GM18499 (cell line): ENCODE results near the gene OR4F3.
"Not testable (repeated sequence)": the region's sequence is repeated elsewhere in the genome, so short reads cannot be mapped to it uniquely, and the experiment has no call there.

Experiments used
- ATAC-seq: cut with Tn5 transposase; IDR thresholded peaks from one replicate; pipeline ENCODE4 v1.9.1; 2021; ENCODE audit warnings: moderate number of reproducible peaks; ENCODE audit not compliant: insufficient read depth, unreplicated experiment

Gene OR4F3

GRCh38 chr5:181366968-181367367 lies at the start of gene OR4F3:
OR4F3 (plus strand) TSS chr5:181367268.
- not testable (repeated sequence) for ATAC-seq
